Adrenal gland (tissue), 5 donors: ENCODE results near the gene RETREG3.

Source experiments
- CTCF ChIP-seq, 6 experiments: fragments of 450-650 bp in 4 of 6; fragments of 200-600 bp in 2 of 6; sonication (generic) in 1 of 6; IDR thresholded peaks; 1 replicate in 5 of 6; 2 replicates in 1 of 6; pipeline versions ENCODE4 v1.5.1 to v1.8.0; 2016 to 2021; ENCODE audit warnings: antibody characterized with exemption in 6 of 6, mild to moderate bottlenecking in 2 of 6, moderate library complexity in 1 of 6
- POLR2A ChIP-seq, 2 donors: fragments of 450-650 bp; IDR thresholded peaks; one replicate each; pipeline ENCODE4 v1.6.1; 2017; ENCODE audit warnings: antibody characterized with exemption in 2 of 2, mild to moderate bottlenecking in 2 of 2, moderate library complexity in 1 of 2
- donor health status: DM: no; HTN: no; CAD: no.

- TF ChIP-seq CTCF (IDR thresholded peaks at IDR 0.05) (no peak), POLR2A (IDR thresholded peaks at IDR 0.05) (no peak)
These were observed 18.3 kb downstream of the RETREG3 start for GRCh38 chr17:42590886-42591285.
